Chondrocyte (in vitro differentiated cells): ENCODE data around the gene SULT1C4. TPM values are rescaled to one million over a fixed set of nuclear protein-coding genes. Genes with fewer than 3 reads are reported as not detected.
"Not testable (repeated sequence)": the region's sequence is repeated elsewhere in the genome, so short reads cannot be mapped to it uniquely, and the experiment has no call there.

Experiments used
- DNase-seq: peaks from one replicate; pipeline ENCODE4 v3.0.0; 2021; ENCODE audit warnings: mixed read lengths, low spot score
- H3K27ac Mint-ChIP-seq: one replicate; pipeline ENCODE4 v1.8.0; 2021; ENCODE audit warnings: mild to moderate bottlenecking, moderate library complexity, mixed read lengths; ENCODE audit not compliant: unreplicated experiment
- H3K27me3 Mint-ChIP-seq: 2 replicates; pipeline ENCODE4 v1.8.0; 2021; ENCODE audit warnings: low read depth, mixed read lengths
- H3K36me3 Mint-ChIP-seq: 2 replicates; pipeline ENCODE4 v1.8.0; 2021; ENCODE audit warnings: low read depth, mixed read lengths
- H3K4me1 Mint-ChIP-seq: 2 replicates; pipeline ENCODE4 v1.8.0; 2021; ENCODE audit warnings: low read depth, mild to moderate bottlenecking, mixed read lengths
- H3K4me3 Mint-ChIP-seq: one replicate; pipeline ENCODE4 v1.8.0; 2021; ENCODE audit warnings: mild to moderate bottlenecking, moderate library complexity, mixed read lengths; ENCODE audit not compliant: unreplicated experiment
- H3K9me3 Mint-ChIP-seq: 2 replicates; pipeline ENCODE4 v1.8.0; 2021; ENCODE audit warnings: low read depth, mixed read lengths
- total RNA-seq: library from RNA; stranded (reverse); gene quantifications from 3 replicates; pipeline ENCODE4 v1.2.1, GENCODE V29; 2021
- TF ChIP-seq, protein P1 (sequence below): fragments of 200-600 bp; sonication (generic); IDR thresholded peaks from 2 replicates; pipeline ENCODE4 v1.5.0; 2021; ENCODE audit warnings: antibody characterized with exemption, mild to moderate bottlenecking, moderate library complexity

The SULT1C4 gene
- total RNA-seq, 1 donor from 2014 or later, result 0.60 TPM

DNA sequence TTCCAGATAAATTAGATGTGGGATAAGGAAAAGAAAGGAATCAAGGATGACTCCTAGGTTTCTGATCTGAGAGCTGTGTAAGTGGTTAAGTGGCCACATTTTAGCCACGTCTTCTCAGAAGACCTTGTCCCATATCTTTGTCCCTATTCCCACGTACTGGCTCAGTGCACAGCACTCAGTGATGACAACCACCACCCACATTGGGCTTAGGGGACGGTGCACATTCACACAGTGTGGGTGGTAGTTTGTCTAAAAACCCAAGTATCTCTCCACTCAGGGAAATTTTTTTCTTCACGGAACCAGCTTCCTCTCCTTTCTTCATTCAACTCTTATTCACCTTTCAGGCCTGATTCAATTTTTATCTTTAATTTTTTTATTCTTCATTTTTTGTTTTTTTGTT is 40.7 kb downstream of the SULT1C4 start:
- TF ChIP-seq, protein P1, sequence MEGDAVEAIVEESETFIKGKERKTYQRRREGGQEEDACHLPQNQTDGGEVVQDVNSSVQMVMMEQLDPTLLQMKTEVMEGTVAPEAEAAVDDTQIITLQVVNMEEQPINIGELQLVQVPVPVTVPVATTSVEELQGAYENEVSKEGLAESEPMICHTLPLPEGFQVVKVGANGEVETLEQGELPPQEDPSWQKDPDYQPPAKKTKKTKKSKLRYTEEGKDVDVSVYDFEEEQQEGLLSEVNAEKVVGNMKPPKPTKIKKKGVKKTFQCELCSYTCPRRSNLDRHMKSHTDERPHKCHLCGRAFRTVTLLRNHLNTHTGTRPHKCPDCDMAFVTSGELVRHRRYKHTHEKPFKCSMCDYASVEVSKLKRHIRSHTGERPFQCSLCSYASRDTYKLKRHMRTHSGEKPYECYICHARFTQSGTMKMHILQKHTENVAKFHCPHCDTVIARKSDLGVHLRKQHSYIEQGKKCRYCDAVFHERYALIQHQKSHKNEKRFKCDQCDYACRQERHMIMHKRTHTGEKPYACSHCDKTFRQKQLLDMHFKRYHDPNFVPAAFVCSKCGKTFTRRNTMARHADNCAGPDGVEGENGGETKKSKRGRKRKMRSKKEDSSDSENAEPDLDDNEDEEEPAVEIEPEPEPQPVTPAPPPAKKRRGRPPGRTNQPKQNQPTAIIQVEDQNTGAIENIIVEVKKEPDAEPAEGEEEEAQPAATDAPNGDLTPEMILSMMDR, result no peak
- Mint-ChIP-seq H3K4me1 (peaks cover 9% of the 10 kb centered on the region), H3K27me3 (no peaks in the 10 kb centered on the region), H3K4me3 (no peak overlapping the region), H3K27ac (no peak overlapping the region), H3K9me3 (no peaks in the 10 kb centered on the region), H3K36me3 (peaks cover 2% of the 10 kb centered on the region)
- no peak for DNase-seq

DNA sequence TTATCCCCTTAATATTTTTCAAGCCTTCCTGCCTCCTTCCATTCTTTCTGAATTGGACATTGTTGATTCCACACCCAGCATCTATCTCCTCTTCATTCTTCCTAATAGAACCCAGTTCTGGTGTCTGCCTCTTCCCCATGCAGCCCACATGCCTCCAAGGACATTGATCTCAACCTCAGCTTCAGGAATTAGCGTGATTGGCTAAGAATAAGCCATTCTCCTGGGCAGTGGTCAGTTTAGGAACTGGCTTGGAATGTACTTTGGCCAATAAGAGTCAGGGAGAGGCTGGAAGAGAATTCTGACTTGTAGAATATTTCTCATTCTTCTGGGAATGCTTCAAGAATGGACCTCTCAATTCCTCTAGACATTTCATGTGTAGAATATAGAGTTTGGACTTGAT is 45.3 kb downstream of the SULT1C4 start:
- no peaks in the 10 kb centered on the region for H3K4me1 Mint-ChIP-seq
- no peak overlapping the region for H3K4me3 Mint-ChIP-seq
- H3K36me3 Mint-ChIP-seq, result peaks cover 2% of the 10 kb centered on the region
- TF ChIP-seq, protein P1, result no peak
- no peak overlapping the region for H3K27ac Mint-ChIP-seq
- no peak for DNase-seq
- no peaks in the 10 kb centered on the region for H3K9me3 Mint-ChIP-seq
- H3K27me3 Mint-ChIP-seq, result no peaks in the 10 kb centered on the region

DNA sequence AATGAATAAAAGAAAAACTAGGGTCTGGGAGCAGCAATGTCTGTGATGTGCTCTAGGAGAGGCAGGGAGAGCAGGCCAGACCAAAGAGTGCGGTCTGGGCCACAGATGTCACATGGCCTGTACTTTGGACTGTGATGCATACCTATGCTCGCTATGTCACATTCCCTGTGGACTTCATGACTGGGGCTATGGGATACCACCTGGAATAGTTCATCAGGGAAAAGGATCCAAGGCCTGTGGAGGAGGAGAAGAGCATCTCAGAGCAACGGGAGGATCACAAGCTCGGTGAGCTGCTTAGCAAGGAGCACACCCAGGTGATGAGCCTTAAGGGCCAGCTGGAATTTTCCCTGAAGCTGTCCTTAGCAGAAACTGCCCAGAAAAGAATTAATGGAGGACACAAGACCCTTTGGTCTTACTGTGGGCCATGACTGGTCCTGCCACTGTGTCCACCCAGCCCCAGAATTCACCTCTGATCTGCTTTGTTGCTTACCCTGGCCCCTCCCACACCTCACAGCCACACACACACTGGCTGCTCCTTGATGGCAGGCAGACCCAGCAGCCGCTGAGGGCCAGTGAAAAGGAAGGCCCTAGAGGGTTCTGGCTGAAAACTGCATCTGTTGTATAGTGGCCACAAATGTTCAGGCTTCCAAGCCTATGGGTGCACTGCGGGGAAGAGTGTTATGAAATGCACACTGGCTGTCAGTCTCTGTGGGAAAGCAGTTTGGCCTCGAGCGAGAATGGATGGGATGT is 45.9 kb downstream of the SULT1C4 start:
- TF ChIP-seq, protein P1, result no peak
- Mint-ChIP-seq H3K27me3 (no peaks in the 10 kb centered on the region), H3K4me1 (no peaks in the 10 kb centered on the region), H3K4me3 (no peak overlapping the region), H3K36me3 (peaks cover 2% of the 10 kb centered on the region), H3K9me3 (no peaks in the 10 kb centered on the region), H3K27ac (no peak overlapping the region)
- no peak for DNase-seq

DNA sequence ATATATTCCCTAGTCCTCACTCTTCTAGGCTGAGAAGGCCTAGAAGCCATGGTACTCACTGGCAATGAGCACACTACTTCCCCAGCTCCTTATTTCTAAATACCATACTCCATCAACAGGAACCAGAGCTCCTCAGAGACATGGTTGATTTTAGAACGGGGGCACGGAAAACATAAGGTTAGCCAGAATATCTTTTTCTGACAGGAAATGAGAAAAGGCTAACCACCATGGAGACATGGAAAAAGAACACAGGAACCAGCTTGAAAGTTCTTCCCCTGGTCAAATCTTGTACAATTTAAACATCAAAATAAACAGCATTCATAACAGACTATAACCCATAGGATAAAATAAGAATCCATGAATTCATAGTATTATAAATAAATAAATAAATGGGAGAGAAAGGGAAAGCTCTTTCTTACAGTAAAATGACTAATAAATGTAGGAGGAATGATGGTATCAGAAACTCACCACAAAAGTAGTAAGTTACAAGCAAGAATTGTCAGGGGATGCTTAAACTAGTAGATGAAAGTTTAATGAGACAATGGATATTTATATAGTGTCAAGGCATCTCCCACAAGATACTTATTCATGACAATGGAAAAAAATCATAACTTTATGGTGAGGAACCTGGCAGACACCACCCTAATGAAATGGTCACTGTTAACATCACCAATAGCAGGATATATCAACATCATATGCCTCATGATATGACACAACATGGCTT is 50.7 kb downstream of the SULT1C4 start:
- Mint-ChIP-seq H3K27ac (no peak overlapping the region), H3K4me3 (no peak overlapping the region), H3K27me3 (peaks cover 6% of the 10 kb centered on the region), H3K4me1 (no peaks in the 10 kb centered on the region), H3K9me3 (peaks cover 10% of the 10 kb centered on the region), H3K36me3 (peaks cover 12% of the 10 kb centered on the region)
- DNase-seq, result no peak
- TF ChIP-seq, protein P1, result no peak

DNA sequence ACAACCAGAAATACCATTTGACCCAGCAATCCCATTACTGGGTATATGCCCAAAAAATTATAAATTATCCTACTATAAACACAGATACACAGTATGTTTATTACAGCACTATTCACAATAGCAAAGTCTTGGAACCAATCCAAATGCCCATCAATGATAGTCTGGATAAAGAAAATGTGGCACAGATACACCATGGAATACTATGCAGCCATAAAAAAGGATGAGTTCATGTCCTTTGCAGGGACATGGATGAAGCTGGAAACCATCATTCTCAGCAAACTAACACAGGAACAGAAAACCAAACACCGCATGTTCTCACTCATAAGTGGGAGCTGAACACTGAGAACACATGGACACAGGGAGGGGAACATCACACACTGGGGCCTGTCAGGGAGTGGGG is 57.8 kb downstream of the SULT1C4 start:
- not testable (repeated sequence) for H3K27ac Mint-ChIP-seq, DNase-seq, H3K4me1 Mint-ChIP-seq, H3K4me3 Mint-ChIP-seq, H3K27me3 Mint-ChIP-seq
- peaks cover 11% of the 10 kb centered on the region for H3K36me3 Mint-ChIP-seq
- H3K9me3 Mint-ChIP-seq, result peaks cover 17% of the 10 kb centered on the region
